ENCODE data around the gene VEPH1.

Gene VEPH1

DNA sequence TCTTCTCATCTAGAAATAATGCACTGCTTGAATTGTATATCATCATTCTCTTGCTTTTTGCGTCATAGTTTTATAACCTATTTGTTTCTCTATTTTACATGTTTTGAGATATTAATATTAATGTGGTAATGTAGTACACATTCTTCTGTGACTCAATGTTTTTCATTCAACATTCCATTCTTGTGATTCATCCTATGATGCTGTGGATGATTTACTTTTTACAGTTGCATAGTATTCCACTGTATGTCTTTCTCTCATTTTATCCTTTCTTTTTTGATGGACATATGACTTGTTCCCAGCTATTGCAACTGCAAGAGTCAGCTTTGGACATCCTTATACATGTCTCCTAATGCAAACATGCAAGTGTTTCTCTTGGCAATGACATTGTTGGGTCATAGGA lies 20.6 kb upstream of the VEPH1 start:
- DNase-seq (ENCODE audit: low spot score) = no peak

DNA sequence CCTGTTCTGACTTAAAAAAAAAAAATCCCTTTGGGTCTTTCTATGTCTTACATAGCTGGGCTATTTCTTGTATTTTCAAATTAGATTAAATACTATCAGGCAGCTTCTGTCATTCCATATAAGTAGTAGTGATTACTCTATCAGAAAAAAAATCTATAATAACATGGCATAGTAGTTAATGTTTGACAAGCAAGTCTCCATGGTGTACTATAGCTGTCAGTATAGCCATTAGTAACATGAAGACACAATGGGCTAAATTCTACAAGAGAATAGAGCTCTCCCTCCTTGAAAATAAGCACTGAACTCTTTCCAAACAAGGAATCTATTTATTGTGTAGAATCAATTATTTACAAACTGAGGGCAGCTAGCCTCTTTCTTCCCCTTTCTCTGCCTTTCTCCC lies 19.4 kb upstream of the VEPH1 start:
- no peak for DNase-seq (ENCODE audit: low spot score)

- DNase-seq (ENCODE audit: low spot score) = no peak
These were observed 17.4 kb upstream of the VEPH1 start for GRCh38 chr3:157520485-157521150.

DNA sequence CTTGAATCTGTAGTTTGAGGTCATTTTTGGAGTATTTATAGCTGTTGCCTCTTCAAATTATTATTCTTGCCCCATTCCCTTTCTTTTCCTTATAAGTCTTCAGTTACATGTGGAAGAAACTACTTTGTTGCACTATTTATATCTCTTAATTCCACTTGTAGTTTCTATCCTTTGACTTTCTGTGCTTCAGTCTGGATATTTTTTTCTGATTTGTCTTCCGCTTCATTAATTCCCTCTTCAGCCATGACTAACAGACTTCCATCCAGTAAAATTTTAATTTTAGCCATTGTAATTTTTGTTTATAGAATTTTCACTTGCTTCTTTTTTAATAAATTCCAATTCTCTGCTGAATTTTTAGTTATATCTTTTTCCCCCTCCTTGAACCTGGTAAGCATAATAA lies 15.7 kb upstream of the VEPH1 start:
- no peak for DNase-seq (ENCODE audit: low spot score)

GRCh38 chr3:157516928-157517327 lies 13.7 kb upstream of the VEPH1 start:
- no peak for DNase-seq (ENCODE audit: low spot score)

DNA sequence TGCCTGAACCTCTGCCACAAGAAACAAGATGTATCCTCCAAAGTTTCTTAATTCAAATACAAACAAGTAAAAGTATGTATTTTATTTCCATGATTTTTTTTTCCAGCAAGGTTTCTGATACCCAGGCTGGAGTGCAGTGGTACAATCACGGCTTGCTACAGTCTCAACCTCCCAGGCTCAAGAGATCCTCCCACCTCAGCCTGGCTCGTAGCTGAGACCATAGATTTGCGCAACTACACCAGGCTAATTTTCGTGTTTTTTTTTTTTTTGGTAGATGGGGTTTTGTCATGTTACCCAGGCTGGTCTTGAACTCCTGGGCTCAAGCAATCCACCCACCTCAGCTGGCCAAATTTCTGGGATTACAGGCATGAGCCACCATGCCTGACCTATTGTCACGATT lies 12.2 kb upstream of the VEPH1 start:
- DNase-seq (ENCODE audit: low spot score) = no peak

GRCh38 chr3:157514371-157514895 lies 11.2 kb upstream of the VEPH1 start:
- DNase-seq (ENCODE audit: low spot score) = no peak

DNA sequence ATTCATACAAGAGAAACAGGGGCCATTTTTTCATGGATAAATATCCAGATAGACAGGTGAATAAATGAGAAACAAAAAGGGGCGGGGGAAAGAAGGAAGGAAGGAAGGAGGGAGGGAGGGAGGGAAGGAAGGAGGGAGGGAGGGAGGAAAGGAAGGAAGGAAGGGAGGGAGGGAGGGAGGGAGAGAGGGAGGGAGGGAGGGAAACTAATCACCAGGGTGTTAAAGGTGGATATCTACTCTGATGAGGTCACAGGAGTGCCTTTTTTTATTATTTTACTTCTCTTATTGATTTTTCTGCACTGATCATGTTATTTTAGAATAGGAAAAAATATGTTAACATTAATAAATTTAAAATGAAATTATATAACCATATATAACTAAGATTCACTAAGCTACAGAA lies 10.4 kb upstream of the VEPH1 start:
- no peak for DNase-seq (ENCODE audit: low spot score)

- DNase-seq (ENCODE audit: low spot score) = no peak
These were observed 9.3 kb upstream of the VEPH1 start for GRCh38 chr3:157512534-157512933.

- no peak for DNase-seq (ENCODE audit: low spot score)
These were observed 5.2 kb upstream of the VEPH1 start for GRCh38 chr3:157508461-157508860.

DNA sequence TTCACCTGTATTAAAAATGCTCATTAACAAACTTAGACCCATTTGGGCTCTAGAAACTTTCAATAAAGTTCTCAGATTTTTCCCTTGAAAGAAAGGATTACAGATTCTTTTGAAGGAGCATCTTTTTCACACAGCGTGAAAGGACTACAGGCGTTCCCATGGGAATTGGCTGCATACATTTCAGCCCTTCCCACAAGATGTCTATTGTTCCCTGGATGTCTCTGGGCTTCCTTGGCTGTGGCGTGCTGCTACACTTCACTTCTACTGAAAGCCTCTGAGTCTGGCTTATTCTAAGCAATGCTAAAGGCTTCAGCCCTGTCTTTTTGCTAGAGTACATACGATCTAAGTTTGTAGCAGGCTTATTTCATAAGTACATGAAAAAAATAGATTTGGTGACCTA lies 1.4 kb downstream of the VEPH1 start:
- no peak for DNase-seq (ENCODE audit: low spot score)

GRCh38 chr3:157500232-157500631 lies 3.0 kb downstream of the VEPH1 start:
- DNase-seq (ENCODE audit: low spot score) = no peak

DNA sequence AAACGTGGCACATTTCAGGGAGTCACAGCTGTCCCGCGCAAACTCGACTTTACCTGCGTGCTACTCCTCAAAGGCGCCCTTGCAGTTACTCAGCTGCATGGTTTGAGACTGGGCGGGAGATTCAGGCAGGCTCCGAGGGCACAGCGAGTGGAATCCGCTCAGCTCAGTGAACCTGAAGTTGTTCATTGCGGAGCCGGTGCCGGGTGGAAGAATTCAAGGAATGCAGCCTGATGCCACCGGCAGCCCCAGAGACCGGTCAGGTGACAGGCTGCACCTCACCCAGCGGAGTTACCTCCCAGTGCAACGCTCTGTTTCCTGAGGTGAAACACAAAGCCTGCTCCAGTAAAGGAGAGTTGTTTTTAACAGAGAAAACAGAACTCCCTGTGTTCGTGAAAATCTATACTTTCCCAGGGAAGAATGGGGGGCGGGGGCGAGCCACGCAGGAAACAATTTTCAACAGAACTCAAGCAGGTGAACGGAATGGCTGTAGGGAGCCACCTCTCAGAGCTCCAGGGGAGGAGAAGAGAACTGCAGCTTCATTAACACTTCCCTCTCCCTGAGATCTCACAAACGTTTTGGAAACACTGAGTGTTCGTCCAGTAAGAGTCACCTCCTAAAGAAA lies 3.8 kb downstream of the VEPH1 start:
- DNase-seq (ENCODE audit: low spot score) = no peak

DNA sequence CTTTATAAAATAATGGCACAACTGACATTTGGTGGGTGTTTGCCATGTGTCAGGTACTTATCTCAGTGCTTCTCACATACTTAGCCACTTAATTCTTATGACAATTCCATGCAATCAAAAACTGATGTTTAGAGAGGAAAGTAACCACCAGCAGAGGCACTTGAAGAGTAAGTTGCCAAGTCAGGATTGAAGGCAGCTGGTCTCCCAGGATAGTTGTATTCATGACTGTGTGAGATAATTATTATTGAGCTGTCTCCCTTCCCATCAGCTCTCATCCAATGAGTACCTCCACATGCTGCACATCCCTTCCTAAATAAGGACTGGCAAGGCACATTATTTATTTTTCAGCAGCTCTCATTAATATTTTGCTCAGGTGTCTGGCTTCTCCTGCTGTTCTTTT lies 4.8 kb downstream of the VEPH1 start:
- no peak for DNase-seq (ENCODE audit: low spot score)

DNA sequence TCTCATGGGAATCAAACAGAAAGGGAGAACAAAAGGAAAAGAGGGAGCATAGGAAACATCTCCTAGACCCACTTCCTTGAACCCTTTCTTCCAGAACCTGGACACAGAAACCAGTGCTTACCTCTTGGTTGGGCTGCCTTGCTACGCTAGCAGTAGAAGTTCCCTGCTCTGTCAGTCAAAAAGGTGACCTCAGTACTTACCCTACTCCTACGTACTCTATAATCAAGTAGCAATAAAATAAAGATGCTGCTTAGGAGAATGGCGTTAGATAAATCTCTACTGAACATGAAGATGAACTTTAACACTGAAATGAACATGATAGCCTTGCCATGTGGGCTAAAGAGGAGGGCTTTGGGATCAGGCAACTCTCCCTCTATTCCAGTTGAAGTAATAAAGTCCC lies 7.4 kb downstream of the VEPH1 start:
- DNase-seq (ENCODE audit: low spot score) = no peak

- DNase-seq (ENCODE audit: low spot score) = no peak
These were observed 8.5 kb downstream of the VEPH1 start for GRCh38 chr3:157494581-157495281.

- DNase-seq (ENCODE audit: low spot score) = peak; percentile 15
These were observed 9.3 kb downstream of the VEPH1 start for GRCh38 chr3:157493627-157494550.

- DNase-seq (ENCODE audit: low spot score) = no peak
These were observed 12.1 kb downstream of the VEPH1 start for GRCh38 chr3:157491136-157491535.

- DNase-seq (ENCODE audit: low spot score) = no peak
These were observed 15.1 kb downstream of the VEPH1 start for GRCh38 chr3:157488144-157488543.

GRCh38 chr3:157487339-157487738 lies 15.9 kb downstream of the VEPH1 start:
- no peak for DNase-seq (ENCODE audit: low spot score)

- no peak for DNase-seq (ENCODE audit: low spot score)
These were observed 23.6 kb downstream of the VEPH1 start for GRCh38 chr3:157479464-157480243.
